Sciatic nerve (tissue), 2 donors: ENCODE data around the gene ZNF182. TPM values are rescaled to one million over a fixed set of nuclear protein-coding genes. Genes with fewer than 3 reads are reported as not detected.
"Not testable (repeated sequence)": the region's sequence is repeated elsewhere in the genome, so short reads cannot be mapped to it uniquely, and the experiment has no call there.

Experiments
- ATAC-seq: fragments of 200-7000 bp; cut with Tn5 transposase; one replicate; pipeline ENCODE4 v1.9.1; 2020; ENCODE audit warnings: mild to moderate bottlenecking, moderate library complexity
- DNase-seq: peaks from one replicate; pipeline ENCODE4 v3.0.0-alpha.2; 2020; ENCODE audit warnings: low spot score
- intact Hi-C: fragments of 100-400 bp; cut with DNase I; formaldehyde crosslinking; loops from one replicate; pipeline ENCODE4 v1.14.2; 2022
- total RNA-seq: library from RNA; stranded (reverse); fragmentation: NEBNext Ultra II Directional; extraction: Animal tissue kit (Norgen Biotek cat#: 25700); gene quantifications from one replicate; pipeline ENCODE4 v1.2.1, GENCODE V29; 2021
- donor health status: DM: no; HTN: no; CAD: no.
- donor health status: DM: no; HTN: no; CAD: no.

ZNF182 gene
- 8.8 TPM for total RNA-seq

GRCh38 chrX:48003758-48004457, at the start of gene ZNF182:
ZNF182 (minus strand) TSS chrX:48003989; CDS start chrX:48002609, 1,380 bp downstream.
- peak; percentile 94 for DNase-seq
- ATAC-seq, result peak; percentile 99
- intact Hi-C loops, result no loop called here

- intact Hi-C loops, result no loop called here
- DNase-seq (no peak), ATAC-seq (no peak)
Measured at GRCh38 chrX:48046846-48047245, 43.1 kb upstream of the ZNF182 start.

- ATAC-seq (peak; percentile 90), DNase-seq (peak; percentile 78)
- intact Hi-C loops, result no loop called here
Measured at GRCh38 chrX:48045410-48046311, 41.9 kb upstream of the ZNF182 start.

DNA sequence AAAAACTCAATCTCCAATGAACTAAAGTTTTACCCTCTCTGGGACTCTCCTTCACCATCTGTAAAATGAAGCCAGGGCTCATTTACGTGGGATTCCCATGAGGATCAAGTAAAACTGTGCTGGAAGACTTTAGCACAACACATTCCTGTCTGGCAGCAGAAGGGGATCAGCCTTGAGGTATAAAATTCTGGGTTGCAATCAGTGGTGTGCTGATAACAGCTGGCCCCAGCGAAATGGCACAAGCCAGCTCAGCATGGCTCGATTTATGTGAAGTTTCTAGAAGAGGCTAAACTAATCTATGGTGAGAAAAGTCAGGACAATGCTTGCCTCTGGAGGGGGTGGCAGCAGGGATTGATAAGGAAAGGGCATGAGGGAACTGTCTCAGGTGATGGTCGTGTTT, 39.3 kb upstream of the ZNF182 start:
- DNase-seq, result no peak
- intact Hi-C loops, result no loop called here
- no peak for ATAC-seq

DNA sequence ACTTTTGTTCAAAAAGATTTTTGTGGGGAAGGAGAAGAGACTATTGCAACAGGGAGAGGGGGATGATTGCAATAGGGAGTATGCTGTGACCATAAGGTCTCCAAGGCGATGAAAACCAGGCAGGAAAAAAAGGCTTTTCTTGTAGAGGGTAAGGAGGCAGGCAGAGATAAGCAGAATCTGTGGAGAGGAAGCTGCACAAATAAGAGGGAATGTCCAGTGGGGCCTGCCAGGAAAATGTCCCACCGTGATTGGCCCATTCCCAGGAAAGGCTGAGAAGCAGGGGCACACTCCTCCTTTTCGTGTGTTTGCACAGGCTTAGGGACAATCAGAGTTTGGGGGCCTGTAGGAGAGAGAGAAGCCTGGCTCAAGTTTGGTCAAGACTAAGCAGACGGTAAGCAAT, 32.1 kb upstream of the ZNF182 start:
- ATAC-seq (no peak), DNase-seq (no peak)
- intact Hi-C loops, result loop anchor here (10.0 kb wide), 1 partner anchor 151 kb away; no protein-coding TSS in a partner anchor

DNA sequence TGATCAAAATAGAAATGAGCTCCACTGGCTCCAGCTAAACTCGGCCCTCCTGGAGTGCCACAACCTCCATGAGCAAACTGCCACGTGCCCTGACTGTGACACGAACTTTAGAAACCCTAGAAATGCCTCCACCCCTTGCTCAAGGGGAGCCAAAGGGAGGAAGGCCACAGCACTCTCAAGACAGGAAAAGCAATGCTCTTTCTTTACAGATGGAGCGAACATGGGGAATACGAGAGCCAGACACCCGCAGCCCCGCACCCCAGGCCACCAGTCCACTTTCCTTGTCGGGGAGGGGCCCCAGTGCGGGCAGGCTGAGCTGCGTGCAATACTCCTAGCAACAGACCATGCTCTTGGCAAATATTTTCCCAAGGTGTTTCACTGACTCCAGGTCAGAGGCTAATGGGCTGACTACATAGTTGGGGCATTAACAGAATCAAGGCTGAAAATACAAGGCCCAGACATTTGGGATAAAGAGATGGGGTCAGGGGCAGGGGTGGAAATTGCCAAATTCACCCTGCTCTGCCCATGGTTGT, 26.9 kb upstream of the ZNF182 start:
- intact Hi-C loops, result loop anchor here (10.0 kb wide), 1 partner anchor 146 kb away; no protein-coding TSS in a partner anchor
- DNase-seq, ATAC-seq: not testable (repeated sequence)

- ATAC-seq, result no peak
- intact Hi-C loops, result loop anchor here (10.0 kb wide), 1 partner anchor 145 kb away; no protein-coding TSS in a partner anchor
- DNase-seq, result no peak
Measured at GRCh38 chrX:48030237-48030636, 26.4 kb upstream of the ZNF182 start.

DNA sequence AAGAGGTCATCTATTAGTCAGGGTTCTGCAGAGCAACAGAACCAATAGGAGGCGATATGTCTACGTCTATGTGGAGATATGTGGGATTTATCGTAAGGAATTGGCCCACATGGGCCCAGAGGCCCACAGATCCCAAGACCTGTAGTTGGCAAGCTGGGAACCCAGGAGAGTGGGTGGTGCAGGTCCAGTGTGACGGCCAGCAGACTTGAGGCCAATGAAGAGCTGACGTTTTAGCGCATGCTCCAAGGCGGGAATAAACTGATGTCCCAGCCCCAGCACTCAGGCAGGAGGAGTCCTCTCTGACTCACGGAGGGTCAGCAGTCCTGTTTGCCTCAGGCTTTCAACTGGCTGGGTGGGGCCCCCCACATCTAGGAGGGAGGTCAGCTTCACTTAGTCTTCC, 24.3 kb upstream of the ZNF182 start:
- intact Hi-C loops, result no loop called here
- ATAC-seq (no peak), DNase-seq (no peak)

DNA sequence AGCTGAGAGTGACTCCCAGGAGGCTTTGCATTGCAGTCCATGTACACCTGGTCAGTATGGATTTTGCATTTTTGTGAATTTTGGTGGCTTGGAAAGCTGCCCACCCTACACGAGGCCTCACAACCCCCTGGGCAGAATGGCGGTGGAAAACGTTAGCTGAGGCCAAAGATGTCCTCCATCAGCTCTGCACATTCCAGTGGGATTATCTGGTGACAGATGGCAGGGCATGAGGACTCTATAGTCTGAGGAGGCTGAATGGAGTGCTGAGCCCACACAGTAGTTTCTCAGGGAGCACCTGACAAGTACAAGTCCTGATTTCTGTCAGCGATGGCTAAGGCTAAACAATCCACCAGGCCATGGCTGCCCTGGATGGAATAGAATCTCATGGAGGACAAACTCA, 23.8 kb upstream of the ZNF182 start:
- ATAC-seq, intact Hi-C loops: not testable (repeated sequence)

GRCh38 chrX:48025561-48025960, 21.8 kb upstream of the ZNF182 start:
- intact Hi-C loops, result no loop called here
- DNase-seq, result no peak
- ATAC-seq, result peak; percentile 68

More for the DNA sequence above, 23.8 kb upstream of the ZNF182 start:
- DNase-seq, result not testable (repeated sequence)

- DNase-seq (no peak), ATAC-seq (no peak)
- intact Hi-C loops, result no loop called here
Measured at GRCh38 chrX:48022738-48023137, 18.9 kb upstream of the ZNF182 start.

DNA sequence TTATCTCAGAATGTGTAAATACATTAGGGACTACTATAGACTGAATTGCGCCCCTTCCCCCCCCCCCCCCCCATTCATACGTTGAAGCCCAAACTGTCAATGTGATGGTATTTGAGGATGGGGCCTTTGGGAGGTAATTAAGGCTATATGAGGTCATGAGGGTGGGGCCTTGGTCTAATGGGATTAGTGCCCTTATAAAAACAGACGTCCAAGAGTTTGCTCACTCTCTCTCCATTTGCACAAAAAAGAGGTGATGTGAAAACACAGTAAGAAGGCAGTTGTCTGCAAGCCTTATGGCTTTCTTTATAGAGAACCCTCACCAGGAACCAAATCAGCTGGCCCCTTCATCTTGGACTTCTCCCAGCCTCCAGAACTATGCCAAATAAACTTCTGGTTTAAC, 18.3 kb upstream of the ZNF182 start:
- intact Hi-C loops, result no loop called here
- ATAC-seq (no peak), DNase-seq (no peak)

GRCh38 chrX:48021026-48021900, 17.5 kb upstream of the ZNF182 start:
- ATAC-seq, result peak; percentile 90
- intact Hi-C loops, result no loop called here
- DNase-seq, result peak; percentile 78

DNA sequence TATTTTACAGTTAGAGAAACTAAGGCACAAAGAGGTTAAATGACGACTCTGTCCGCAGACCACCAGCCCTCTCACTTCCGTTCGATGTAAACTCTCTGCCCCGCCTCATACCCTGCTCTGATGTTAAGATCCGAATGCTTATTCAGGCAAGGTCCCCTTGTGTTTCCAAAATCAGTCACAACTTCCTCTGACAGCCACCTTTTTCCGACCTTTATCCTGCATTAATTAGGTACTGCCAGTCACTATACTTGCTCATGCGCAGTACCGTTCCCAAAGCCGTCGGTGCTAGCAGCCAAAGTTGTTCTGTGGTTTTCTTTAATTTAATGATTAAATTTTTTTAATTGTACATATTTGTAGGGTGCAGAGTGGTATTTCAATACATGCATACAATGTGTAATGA, 16.7 kb upstream of the ZNF182 start:
- DNase-seq, intact Hi-C loops, ATAC-seq: not testable (repeated sequence)

DNA sequence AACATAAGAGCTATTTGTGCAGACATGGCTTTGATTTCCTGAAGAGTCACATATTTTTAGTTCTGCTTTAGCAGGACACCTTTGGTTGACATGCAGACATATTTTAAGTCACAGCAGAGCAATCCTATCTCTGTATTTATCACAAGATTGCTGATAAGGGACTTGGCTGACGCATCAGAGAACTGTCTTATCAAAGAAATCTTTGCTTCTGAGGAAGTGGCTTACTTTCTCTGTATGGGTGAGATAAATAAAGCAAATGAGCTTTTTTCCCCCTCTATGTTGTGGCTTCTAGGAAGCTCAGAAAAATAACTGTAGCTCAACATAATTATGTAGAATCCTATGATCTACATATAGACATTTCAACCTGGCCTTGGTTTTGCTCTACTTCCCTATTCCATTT, 16.1 kb upstream of the ZNF182 start:
- ATAC-seq, intact Hi-C loops, DNase-seq: not testable (repeated sequence)

- ATAC-seq, intact Hi-C loops, DNase-seq: not testable (repeated sequence)
Measured at GRCh38 chrX:48016583-48017310, 13.0 kb upstream of the ZNF182 start.

DNA sequence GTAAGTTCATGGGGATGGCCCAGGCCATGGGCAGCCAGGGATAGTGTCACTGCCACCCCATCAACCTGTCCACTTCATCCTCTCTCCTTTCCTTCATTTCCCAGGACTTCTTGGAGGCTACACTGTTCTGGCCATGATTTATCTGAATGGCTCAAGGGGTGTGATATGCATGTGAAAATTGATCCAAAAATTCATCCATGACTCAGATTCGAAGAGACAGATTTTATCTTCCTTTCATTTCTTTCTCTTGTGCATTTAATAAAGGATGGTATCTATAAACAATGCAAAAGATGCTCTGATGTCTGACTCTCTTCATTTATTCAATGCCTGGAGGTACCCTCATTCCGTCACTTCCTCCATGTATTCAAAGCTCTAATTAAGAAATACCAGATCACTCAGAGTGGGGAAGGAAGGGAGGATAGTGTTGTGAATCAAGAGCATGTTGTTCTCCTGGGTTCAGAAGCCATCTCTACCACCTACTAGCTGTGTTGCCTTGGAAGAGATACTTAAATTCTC, 5.7 kb upstream of the ZNF182 start:
- ATAC-seq, DNase-seq, intact Hi-C loops: not testable (repeated sequence)

DNA sequence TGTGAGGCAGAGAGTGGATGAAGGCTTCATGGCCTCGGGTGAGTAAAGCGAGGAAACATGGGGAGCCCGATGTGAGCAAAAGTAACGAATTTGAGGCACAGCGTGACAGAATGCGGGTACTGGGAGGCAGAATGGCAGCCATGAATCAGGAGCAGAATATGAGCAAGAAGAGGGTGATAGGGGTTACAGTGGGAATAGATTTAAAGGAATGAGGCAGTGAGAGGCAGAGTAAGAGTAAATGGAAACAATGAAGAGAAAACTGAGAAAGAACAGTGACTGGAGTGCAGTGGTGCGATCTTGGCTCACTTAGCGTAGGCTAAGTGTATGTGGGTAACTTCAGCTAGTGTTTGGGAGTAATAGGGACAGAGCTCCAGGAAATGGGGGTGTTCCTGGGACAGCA, 2.9 kb upstream of the ZNF182 start, which contains the start of gene SPACA5:
Gene SPACA5 (plus strand): TSS at position 301 of the 400 bp plus-strand sequence. CDS start 815 bp downstream, outside the sequence.
- intact Hi-C loops, result not testable (repeated sequence)

More for the DNA sequence above, 2.9 kb upstream of the ZNF182 start, which contains the start of gene SPACA5:
- not testable (repeated sequence) for DNase-seq, ATAC-seq
